HG03469 (cell line): ENCODE measurements around the gene LRRC43.
A peak's percentile ranks its signal among the peaks of the same experiment; 100 is the strongest.

Experiments used
- ATAC-seq: cut with Tn5 transposase; IDR thresholded peaks from one replicate; pipeline ENCODE4 v1.9.1; 2021; ENCODE audit warnings: mild to moderate bottlenecking, moderate library complexity, moderate number of reproducible peaks; ENCODE audit not compliant: unreplicated experiment

LRRC43 gene

GRCh38 chr12:122215771-122216170, 32.8 kb downstream of the LRRC43 start:
- ATAC-seq = no peak

GRCh38 chr12:122216445-122216844, 33.5 kb downstream of the LRRC43 start:
- no peak for ATAC-seq

- ATAC-seq = peak; percentile 79
Measured at GRCh38 chr12:122225683-122226365, 42.9 kb downstream of the LRRC43 start, which contains the start of gene DIABLO. DIABLO (minus strand) TSS chr12:122226052; CDS start chr12:122226014, 38 bp downstream.

- no peak for ATAC-seq
Measured at GRCh38 chr12:122226366-122227125, 43.6 kb downstream of the LRRC43 start.

GRCh38 chr12:122227341-122227740, 44.4 kb downstream of the LRRC43 start:
- no peak for ATAC-seq

- no peak for ATAC-seq
Measured at GRCh38 chr12:122228092-122228491, 45.2 kb downstream of the LRRC43 start.

- no peak for ATAC-seq
Measured at GRCh38 chr12:122230798-122231197, 47.9 kb downstream of the LRRC43 start.

- ATAC-seq = no peak
Measured at GRCh38 chr12:122232691-122233090, 49.8 kb downstream of the LRRC43 start.

- ATAC-seq = no peak
Measured at GRCh38 chr12:122235741-122236140, 52.8 kb downstream of the LRRC43 start.

- no peak for ATAC-seq
Measured at GRCh38 chr12:122238861-122239260, 55.9 kb downstream of the LRRC43 start.

GRCh38 chr12:122243965-122244364, 61.0 kb downstream of the LRRC43 start:
- ATAC-seq = no peak

- ATAC-seq = no peak
Measured at GRCh38 chr12:122244565-122245371, 61.8 kb downstream of the LRRC43 start.

GRCh38 chr12:122245553-122245952, 62.6 kb downstream of the LRRC43 start:
- no peak for ATAC-seq

- no peak for ATAC-seq
Measured at GRCh38 chr12:122250047-122250446, 67.1 kb downstream of the LRRC43 start.

- ATAC-seq = no peak
Measured at GRCh38 chr12:122250536-122250935, 67.6 kb downstream of the LRRC43 start.
